Suprapubic skin (tissue), 4 donors: Measurements from ENCODE around the gene MCRIP2. TPM values are rescaled to one million over a fixed set of nuclear protein-coding genes. Genes with fewer than 3 reads are reported as not detected.

ENCODE experiments used
- DNase-seq, 2 donors: peaks; one replicate each; pipeline ENCODE4 v3.0.0-alpha.2; 2019; ENCODE audit warnings: low spot score in 2 of 2
- H3K27ac ChIP-seq: fragments of 200-600 bp; sonication (generic); one replicate; pipeline ENCODE4 v1.5.1; 2019
- H3K27me3 ChIP-seq: fragments of 200-600 bp; sonication (generic); one replicate; pipeline ENCODE4 v1.5.1; 2019
- H3K36me3 ChIP-seq: fragments of 200-600 bp; sonication (generic); one replicate; pipeline ENCODE4 v1.5.1; 2019
- H3K4me1 ChIP-seq: fragments of 200-600 bp; sonication (generic); one replicate; pipeline ENCODE4 v1.5.1; 2019
- H3K4me3 ChIP-seq: fragments of 200-600 bp; sonication (generic); one replicate; pipeline ENCODE4 v1.5.1; 2019; ENCODE audit warnings: mild to moderate bottlenecking
- H3K9me3 ChIP-seq: fragments of 200-600 bp; sonication (generic); one replicate; pipeline ENCODE4 v1.5.1; 2019
- CTCF ChIP-seq, 2 donors: fragments of 200-600 bp in 1 of 2; fragments of 450-650 bp in 1 of 2; sonication (generic) in 1 of 2; IDR thresholded peaks; one replicate each; pipeline ENCODE4 v1.5.1; 2016 to 2019; ENCODE audit warnings: antibody characterized with exemption in 2 of 2, mild to moderate bottlenecking in 1 of 2, moderate library complexity in 1 of 2
- EP300 ChIP-seq: sonication (generic); formaldehyde crosslinking; IDR thresholded peaks from one replicate; pipeline ENCODE4 v1.6.1; 2017; ENCODE audit warnings: antibody characterized with exemption
- POLR2A ChIP-seq, 2 donors: fragments of 450-650 bp; IDR thresholded peaks; one replicate each; pipeline ENCODE4 v1.6.1; 2017; ENCODE audit warnings: antibody characterized with exemption in 2 of 2, mild to moderate bottlenecking in 2 of 2, moderate library complexity in 2 of 2
- POLR2AphosphoS5 ChIP-seq, 3 donors: sonication (generic); formaldehyde crosslinking; IDR thresholded peaks; one replicate each; pipeline ENCODE4 v1.6.1; 2017; ENCODE audit warnings: antibody characterized with exemption in 3 of 3
- WGBS: methylation state at CpG from one replicate; pipeline ENCODE4 v1.1.5; 2018; 5-methylcytosine and 5-hydroxymethylcytosine counted together
- total RNA-seq, 4 donors: library from RNA; depleted of rRNA; stranded (reverse); fragments of >200 nt; gene quantifications; one replicate each; pipeline ENCODE4 v1.1.0, GENCODE V29; 2016

MCRIP2 gene
- total RNA-seq, 4 donors from 2014 or later: 10.3 to 29.8 (median 24.2) TPM

- H3K27me3 ChIP-seq: no peaks in the 10 kb centered on the region
- WGBS: 90% methylated on average over 14 of the region's 14 CpGs
- H3K4me3 ChIP-seq: no peak overlapping the region
- H3K27ac ChIP-seq: peak overlapping the region; percentile 64
- H3K36me3 ChIP-seq: peaks cover 14% of the 10 kb centered on the region
- TF ChIP-seq EP300: no peak
- TF ChIP-seq POLR2AphosphoS5 (IDR thresholded peaks at IDR 0.05): no peak
- TF ChIP-seq CTCF (IDR thresholded peaks at IDR 0.05): no peak
- TF ChIP-seq POLR2A (IDR thresholded peaks at IDR 0.05): no peak
- H3K9me3 ChIP-seq: no peaks in the 10 kb centered on the region
- no peak for DNase-seq
- H3K4me1 ChIP-seq: peaks cover 24% of the 10 kb centered on the region
These were observed 31.6 kb upstream of the MCRIP2 start for GRCh38 chr16:609984-610383.

GRCh38 chr16:610513-611381, 30.9 kb upstream of the MCRIP2 start:
- DNase-seq: peak in 1 of 2 donors; percentile 79
- H3K27me3 ChIP-seq: no peaks in the 10 kb centered on the region
- no peak overlapping the region for H3K4me3 ChIP-seq
- peaks cover 9% of the 10 kb centered on the region for H3K36me3 ChIP-seq
- H3K27ac ChIP-seq: peak overlapping the region; percentile 64
- no peaks in the 10 kb centered on the region for H3K9me3 ChIP-seq
- WGBS: 73% methylated on average over 12 of the region's 28 CpGs
- H3K4me1 ChIP-seq: peaks cover 24% of the 10 kb centered on the region
- TF ChIP-seq EP300 (no peak), CTCF (IDR thresholded peaks at IDR 0.05) (peak; percentile 57 to 84)

GRCh38 chr16:615122-615521, 26.5 kb upstream of the MCRIP2 start:
- Histone ChIP-seq H3K27ac (no peak overlapping the region), H3K36me3 (peaks cover 9% of the 10 kb centered on the region), H3K27me3 (no peaks in the 10 kb centered on the region), H3K4me3 (no peak overlapping the region), H3K4me1 (peaks cover 29% of the 10 kb centered on the region), H3K9me3 (no peaks in the 10 kb centered on the region)
- WGBS: 86% methylated on average over 13 of the region's 13 CpGs
- no peak for DNase-seq
- TF ChIP-seq EP300 (no peak), POLR2AphosphoS5 (IDR thresholded peaks at IDR 0.05) (no peak), CTCF (IDR thresholded peaks at IDR 0.05) (no peak), POLR2A (IDR thresholded peaks at IDR 0.05) (no peak)

GRCh38 chr16:616733-617586, 24.7 kb upstream of the MCRIP2 start:
- no peak overlapping the region for H3K27ac ChIP-seq
- no peak for TF ChIP-seq POLR2AphosphoS5 (IDR thresholded peaks at IDR 0.05)
- TF ChIP-seq EP300: no peak
- TF ChIP-seq CTCF (IDR thresholded peaks at IDR 0.05): no peak
- no peak for TF ChIP-seq POLR2A (IDR thresholded peaks at IDR 0.05)

GRCh38 chr16:617855-618254, 23.8 kb upstream of the MCRIP2 start:
- Histone ChIP-seq H3K36me3 (peaks cover 9% of the 10 kb centered on the region), H3K27me3 (no peaks in the 10 kb centered on the region), H3K27ac (peak overlapping the region; percentile 8), H3K9me3 (no peaks in the 10 kb centered on the region), H3K4me3 (no peak overlapping the region), H3K4me1 (peaks cover 42% of the 10 kb centered on the region)
- DNase-seq: no peak
- TF ChIP-seq POLR2A (IDR thresholded peaks at IDR 0.05) (no peak), CTCF (IDR thresholded peaks at IDR 0.05) (no peak), EP300 (no peak), POLR2AphosphoS5 (IDR thresholded peaks at IDR 0.05) (no peak)
- WGBS: 75% methylated on average over 13 of the region's 16 CpGs

More at GRCh38 chr16:616733-617586, 24.7 kb upstream of the MCRIP2 start:
- H3K27me3 ChIP-seq: no peaks in the 10 kb centered on the region
- DNase-seq: no peak
- H3K36me3 ChIP-seq: peaks cover 9% of the 10 kb centered on the region
- no peak overlapping the region for H3K4me3 ChIP-seq
- WGBS: 91% methylated on average over 21 of the region's 39 CpGs
- peaks cover 33% of the 10 kb centered on the region for H3K4me1 ChIP-seq
- no peaks in the 10 kb centered on the region for H3K9me3 ChIP-seq
